ENCODE measurements around the gene MCOLN1. TPM values are rescaled to one million over a fixed set of nuclear protein-coding genes. Genes with fewer than 3 reads are reported as not detected.

The MCOLN1 gene
- total and polyA plus RNA-seq, 2 of the 8 experiments (the other 6 are each of a cell fraction or from before 2014, with no cell fraction given): 19.1 to 40.0 TPM

DNA sequence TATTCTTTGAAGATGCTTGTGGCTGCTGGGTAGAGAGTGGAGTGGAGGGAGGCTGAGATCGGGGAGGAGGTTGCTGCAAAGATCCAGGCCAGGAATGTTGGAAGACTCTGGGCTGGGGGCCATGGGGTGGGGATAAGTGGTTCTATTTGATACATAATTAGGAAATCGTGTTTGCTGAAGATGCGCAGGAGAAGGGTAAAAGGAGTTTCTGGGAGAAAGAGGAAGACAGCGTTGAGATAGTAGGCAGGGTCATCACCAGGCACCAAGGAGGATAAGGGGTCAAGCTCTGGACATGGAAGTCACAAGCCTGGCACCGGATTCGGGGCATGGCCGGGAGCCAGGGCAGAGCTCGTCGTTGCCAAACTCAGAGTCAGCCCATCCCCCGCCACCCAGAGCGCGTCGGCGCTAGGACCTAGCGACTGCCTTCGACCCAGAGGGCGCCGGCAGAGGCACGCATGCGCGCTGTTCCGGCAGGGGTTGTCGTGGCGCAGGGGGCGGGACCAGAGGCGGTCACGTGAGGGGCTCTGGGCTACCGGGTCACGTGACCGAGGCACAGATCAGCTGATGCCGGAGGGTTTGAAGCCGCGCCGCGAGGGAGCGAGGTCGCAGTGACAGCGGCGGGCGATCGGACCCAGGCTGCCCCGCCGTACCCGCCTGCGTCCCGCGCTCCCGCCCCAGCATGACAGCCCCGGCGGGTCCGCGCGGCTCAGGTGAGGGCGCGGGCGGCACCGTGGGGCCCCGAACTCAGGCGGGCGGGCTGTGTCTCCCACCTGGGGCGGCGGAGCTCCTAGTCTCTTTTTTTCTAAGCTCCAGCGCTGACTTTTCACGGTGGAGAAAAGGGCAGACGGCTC lies at the start of gene MCOLN1 (continued):
- TF ChIP-seq NRF1 (IDR thresholded peaks at IDR 0.05; ENCODE audit: low read depth, low read length): peak; percentile 83
- no peak; the same call in 1 of the 2 replicates for TF ChIP-seq TEAD4 (IDR thresholded peaks at IDR 0.05; ENCODE audit: low read depth, low read length)
- TF ChIP-seq GTF2F1 (IDR thresholded peaks at IDR 0.05; ENCODE audit: borderline replicate concordance, low read depth, low read length): peak; percentile 87
- TF ChIP-seq CBX5 (IDR thresholded peaks at IDR 0.05; ENCODE audit: low read depth, low read length): no peak
- TF ChIP-seq RXRA (IDR thresholded peaks at IDR 0.05; ENCODE audit: insufficient read depth, low read depth, low read length): no peak
- TF ChIP-seq TAF1 (IDR thresholded peaks at IDR 0.05; ENCODE audit: low read depth, low read length): peak; percentile 46; the same call in 1 of the 2 replicates
- no peak for TF ChIP-seq MAFK (IDR thresholded peaks at IDR 0.05; ENCODE audit: low read depth, low read length)
- no peak for TF ChIP-seq SRF (IDR thresholded peaks at IDR 0.05; ENCODE audit: low read depth, low read length)
- TF ChIP-seq, protein P1, sequence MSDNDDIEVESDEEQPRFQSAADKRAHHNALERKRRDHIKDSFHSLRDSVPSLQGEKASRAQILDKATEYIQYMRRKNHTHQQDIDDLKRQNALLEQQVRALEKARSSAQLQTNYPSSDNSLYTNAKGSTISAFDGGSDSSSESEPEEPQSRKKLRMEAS (IDR thresholded peaks at IDR 0.05): peak; percentile 94
- TF ChIP-seq TCF12 (IDR thresholded peaks at IDR 0.05; ENCODE audit: low read depth, low read length): peak; percentile 62; the same call in 1 of the 2 replicates
- TF ChIP-seq POU5F1 (IDR thresholded peaks at IDR 0.05; ENCODE audit: low read depth, low read length): no peak
- TF ChIP-seq CEBPB (IDR thresholded peaks at IDR 0.05; ENCODE audit: low read depth, low read length): no peak
- TF ChIP-seq TBP (IDR thresholded peaks at IDR 0.05; ENCODE audit: low read depth, low read length): peak; percentile 55; the same call in 1 of the 2 replicates
